Posterior vena cava (tissue), 2 donors: ENCODE results near the gene AFF2. TPM values are rescaled to one million over a fixed set of nuclear protein-coding genes. Genes with fewer than 3 reads are reported as not detected.

Source experiments
- DNase-seq: peaks from one replicate; pipeline ENCODE4 v3.0.0-alpha.2; 2020; ENCODE audit warnings: low spot score
- intact Hi-C, 2 donors: fragments of 100-400 bp; cut with DNase I; formaldehyde crosslinking; loops; one replicate each; pipeline versions ENCODE4 v1.14.1 to v1.14.2; 2022 to 2023
- total RNA-seq, 2 donors: library from RNA; stranded (reverse); fragmentation: NEBNext Ultra II Directional; extraction: Animal tissue kit (Norgen Biotek cat#: 25700); gene quantifications; one replicate each; pipeline ENCODE4 v1.2.1, GENCODE V29; 2021
- donor health status: DM: yes; HTN: yes; CAD: no.
- donor health status: DM: yes; HTN: yes; CAD: no.

The AFF2 gene
- total RNA-seq, 2 donors from 2014 or later: 3.5 to 10.5 TPM

DNA sequence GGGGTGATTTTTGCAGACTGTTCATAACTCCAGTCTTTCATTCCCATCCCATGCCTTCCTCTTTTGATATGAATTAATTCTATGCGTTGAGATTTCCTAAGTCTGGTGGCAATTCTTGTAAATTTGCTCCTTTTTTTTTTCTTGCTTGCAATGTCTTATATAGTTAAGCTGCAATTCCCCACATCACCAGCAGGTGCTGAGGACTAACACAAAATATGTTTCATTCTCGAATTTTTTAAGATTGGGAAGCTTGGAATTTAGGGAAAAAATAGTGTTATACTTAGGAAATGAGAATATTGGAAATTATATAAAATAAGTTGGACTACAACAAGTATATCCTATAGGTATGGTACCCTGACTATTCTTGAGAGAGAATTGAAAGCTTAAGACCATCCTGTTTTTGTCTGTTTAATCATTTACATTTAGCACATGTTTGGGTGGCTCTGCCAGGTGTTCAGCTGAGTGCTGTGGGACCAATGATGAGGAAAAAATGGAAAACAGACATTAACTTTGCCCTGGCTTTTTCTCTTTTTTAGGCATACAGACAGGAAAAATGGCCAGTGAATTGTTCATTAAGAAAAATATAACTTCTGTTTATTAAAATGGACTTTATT, 30.2 kb downstream of the AFF2 start:
- intact Hi-C loops: no loop called here
- no peak for DNase-seq

DNA sequence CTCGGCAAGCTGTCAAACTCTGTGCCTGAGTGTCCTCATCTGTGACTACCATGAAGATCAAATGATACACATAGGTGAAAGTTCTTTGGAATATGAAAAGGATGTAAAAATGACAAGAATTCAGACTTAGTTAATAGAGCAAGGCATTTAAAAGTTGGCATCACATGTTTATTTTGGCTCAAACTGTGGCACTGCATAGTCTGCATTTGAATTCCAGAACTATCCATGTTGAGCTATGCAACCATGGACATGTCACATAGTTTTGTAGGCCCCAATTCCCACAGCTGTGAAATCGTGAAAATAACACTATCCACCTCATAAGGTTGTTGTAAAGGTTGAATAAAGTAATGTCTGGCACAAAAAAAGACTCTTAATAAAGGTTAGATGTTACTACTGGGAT, 33.9 kb downstream of the AFF2 start:
- no peak for DNase-seq
- intact Hi-C loops: no loop called here

DNA sequence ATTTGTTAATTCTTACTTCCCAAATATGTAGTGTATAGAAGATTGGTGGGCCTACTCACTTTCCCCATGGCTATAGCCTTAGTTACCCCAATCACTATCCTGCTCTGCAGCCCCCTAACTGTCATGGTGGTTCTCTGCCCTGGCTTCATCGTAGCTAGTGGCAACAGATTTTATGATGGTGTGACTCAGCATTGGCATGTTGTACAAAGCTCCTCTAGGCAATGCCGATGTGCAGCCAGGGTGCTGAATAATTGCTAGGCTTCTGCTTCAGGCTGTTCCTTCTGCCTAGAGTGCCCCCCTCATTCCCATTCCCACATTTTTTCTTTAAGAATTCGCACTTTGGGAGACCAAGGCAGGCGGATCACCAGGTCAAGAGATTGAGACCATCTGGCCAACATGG, 35.2 kb downstream of the AFF2 start:
- DNase-seq: no peak
- intact Hi-C loops: no loop called here

DNA sequence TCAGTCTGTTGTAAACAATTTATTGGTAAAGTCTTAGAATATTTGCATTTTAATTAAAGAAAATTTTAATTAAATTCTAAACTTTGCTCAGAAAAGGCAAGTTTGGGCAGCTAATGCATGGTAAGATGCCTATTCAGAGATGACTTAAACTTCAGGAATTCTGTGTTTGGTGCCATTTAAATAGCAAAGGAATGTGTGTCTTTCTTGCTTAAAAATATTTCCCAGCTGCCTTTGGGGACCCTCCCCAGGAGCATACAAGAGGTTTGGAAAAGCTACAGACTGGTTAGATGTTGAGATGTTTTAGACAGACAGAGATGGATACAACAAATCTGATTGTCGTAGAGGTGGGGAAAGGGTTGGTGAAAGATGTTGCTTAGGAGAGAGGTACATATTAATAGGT, 36.5 kb downstream of the AFF2 start:
- intact Hi-C loops: no loop called here
- DNase-seq: no peak

DNA sequence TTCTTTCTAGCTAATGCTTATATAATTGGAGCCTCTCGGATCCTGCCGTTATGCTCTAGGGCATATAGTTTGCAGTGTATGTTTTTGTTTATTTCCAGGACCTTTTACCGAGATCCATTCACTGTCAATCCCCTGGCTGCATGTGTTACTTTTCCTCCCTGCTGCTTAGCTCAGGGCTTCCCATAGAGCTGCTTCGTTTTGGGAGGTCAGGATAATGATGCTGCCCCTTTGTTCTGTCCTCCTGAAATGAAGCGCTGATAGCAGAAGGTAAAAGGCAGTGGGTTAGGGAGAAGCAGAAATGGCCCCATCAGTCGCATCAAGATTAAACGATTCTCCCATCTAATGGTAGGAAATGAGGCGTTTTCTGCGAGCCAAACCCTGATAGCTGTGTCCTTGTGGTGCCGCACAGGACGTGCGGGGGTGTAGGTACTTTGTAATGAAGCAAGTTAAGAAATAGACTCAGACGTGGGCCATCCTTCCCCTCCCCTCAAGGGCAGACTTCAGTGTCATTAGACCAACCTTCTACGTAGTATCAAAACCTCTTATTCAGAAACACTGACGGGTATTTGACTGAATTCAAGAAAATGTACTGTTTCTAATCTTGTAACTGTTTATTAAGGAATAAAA, 37.3 kb downstream of the AFF2 start:
- intact Hi-C loops: no loop called here
- no peak for DNase-seq

DNA sequence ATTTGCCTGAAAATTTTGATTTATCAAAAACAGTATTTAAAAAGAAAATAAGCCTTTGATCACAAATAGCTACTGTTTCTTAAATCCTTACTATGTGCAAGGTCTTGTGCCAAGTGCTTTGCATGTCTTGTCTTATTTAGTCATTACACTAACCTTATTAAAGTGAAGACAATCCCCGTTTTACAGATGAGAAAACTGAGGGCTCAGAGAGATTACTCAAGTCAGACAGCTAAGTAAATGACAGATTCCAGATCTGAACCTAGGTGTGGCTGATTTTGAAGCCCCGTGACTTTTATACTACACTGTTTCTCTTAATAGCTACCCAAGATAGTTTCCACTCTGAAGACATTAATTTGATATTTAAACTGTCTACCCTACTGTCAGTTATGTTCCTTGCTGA, 38.2 kb downstream of the AFF2 start:
- DNase-seq: no peak
- intact Hi-C loops: no loop called here

DNA sequence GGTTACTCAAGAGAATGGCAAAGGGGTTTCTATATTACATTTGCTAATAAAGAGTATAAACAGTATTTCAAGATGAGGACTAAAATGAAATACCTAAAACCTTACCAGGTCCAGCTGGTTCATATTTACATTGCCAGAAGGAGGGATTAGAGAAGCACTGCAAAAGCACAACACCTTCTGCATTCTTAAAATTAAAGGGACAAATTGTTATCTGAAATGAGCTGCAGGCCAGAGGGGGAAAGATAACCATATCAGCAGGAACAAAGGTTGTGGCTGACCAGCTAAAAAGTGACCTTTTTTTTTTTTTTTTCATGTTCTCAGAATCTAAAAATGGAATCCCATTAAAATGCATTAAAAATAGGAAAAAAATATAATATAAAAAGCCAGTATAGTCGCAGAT, 39.7 kb downstream of the AFF2 start:
- no peak for DNase-seq
- intact Hi-C loops: no loop called here

DNA sequence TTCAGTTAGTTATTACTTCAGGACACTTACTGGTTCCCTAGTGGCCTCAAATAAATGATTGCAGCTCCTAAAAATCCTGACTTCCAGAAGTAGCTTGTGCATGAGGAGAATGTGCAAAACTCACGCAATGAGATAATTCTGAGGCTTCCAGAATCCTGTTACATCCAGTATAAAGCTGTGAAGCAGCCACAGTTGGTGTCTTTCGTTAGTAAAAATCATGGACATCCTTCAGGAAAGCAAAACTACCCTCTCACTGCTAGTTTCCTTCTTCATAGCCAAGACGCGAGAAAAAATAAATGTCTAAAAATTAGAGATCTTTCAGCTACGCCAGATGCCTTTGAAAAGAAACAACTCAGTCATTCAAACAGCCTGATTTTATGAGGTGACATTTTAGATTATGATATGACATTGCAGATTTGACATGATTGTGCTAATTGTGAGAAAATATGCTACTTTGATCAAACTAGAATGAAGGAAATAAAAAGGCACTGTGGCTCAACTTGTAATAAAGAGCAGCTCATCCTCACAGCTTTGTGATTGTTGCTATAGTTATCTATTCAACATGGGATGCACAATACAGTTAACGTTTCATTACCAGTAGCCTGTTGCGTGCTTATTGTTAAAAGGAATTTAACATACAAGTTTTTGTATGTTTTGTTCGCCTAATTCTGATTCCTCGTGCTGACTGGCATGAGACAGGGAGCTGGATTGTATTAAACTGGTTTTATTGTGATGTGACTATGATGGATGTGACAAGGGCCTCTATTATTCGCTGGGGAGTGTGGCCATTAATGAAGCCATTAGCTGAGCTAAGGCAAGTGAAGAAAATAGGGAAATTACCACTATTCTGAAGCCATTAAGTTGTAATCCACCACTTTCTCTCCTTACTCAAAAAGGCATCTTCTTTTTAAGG, 40.5 kb downstream of the AFF2 start:
- intact Hi-C loops: no loop called here
- DNase-seq: no peak

DNA sequence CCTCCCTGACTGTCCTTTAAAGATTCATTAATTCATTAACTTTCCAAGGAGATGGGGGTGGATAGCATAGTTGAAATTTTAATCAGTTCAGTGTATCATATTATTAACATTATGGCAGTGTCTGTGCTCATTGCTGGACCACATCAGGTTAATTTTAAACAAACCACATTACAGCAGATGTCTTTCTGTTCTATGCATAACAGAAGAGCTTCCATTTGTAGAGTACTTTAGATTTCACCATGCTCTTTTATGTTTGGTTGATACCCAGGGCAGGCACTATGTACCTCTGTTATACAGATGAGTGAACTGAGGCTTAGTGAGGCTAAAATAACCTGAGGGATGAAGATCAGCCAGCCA, 41.1 kb downstream of the AFF2 start:
- no peak for DNase-seq
- intact Hi-C loops: no loop called here

DNA sequence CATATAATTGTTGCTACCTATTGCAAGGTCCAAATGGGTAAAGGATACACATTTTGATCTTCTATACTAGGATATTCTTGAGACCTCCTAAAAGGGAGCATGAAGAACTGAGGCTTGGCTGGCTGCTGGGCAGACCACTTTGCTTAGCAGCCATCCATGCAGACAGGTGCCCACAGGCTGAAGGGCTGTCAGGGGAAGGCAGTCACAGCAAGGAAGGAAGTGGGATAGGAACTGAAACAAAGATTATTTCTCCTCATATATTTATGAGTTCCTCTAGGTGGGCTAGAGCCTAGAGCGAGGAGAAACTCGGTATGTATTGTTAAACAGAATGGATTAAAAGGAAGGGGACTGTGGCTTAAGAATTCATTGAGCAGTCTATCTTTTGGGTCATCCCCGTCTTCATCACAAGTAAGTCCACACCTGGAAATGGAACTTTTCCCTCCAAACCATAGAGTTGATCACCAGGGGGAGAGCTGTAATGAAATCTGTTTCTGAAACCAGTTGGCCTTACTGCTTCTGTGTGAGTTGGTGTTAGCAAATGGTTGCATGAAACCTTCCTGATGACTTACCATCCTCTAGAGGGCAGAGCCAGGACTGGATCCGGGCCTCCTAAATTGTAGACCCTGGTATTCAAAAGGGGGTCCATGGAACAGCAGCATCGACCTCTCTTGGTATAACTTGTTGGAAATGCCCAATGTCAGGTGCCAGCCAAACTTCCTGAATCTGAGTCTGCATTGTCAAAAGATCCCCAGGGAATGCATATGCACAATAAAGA, 42.3 kb downstream of the AFF2 start:
- intact Hi-C loops: no loop called here
- DNase-seq: no peak

DNA sequence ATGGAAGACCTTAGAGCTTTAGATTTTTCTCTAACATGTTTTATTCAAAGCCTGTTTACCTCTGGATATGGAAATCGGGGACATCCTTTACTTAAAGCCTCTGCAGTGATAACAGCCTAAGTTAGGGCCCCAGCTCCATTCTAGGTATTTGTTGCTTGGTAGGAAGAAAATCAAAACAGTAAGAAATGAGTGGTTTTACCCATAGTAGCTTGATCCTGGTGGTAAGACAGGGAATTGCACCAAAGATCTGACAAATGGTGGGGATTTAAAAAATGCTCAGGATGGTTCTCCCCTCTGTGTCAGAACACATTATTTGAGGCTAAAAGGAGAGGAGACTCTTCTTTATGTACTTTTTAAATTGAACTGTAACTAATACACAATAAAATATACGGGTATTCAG, 52.4 kb downstream of the AFF2 start:
- no peak for DNase-seq
- intact Hi-C loops: no loop called here

DNA sequence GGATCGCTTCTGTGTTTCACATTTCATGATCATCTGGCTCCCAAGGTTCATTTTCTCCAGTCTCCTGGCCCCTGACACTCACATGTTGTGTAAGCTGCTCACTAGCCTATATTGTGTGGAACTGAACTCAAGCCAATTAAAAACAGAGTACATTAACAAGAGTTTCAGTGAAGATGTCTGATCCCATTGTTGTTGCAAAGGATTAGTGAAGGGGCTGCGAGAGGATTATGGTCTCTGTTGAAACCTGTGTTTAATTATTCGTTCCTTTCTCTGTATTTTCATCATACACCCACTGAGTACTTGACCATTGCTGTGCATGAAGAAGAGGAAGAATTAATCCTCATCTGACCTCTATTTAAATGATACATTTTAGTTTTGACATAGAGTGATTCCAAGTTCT, 54.7 kb downstream of the AFF2 start:
- no peak for DNase-seq
- intact Hi-C loops: loop anchor here in 1 of 2 donors (5.0 kb wide), 1 partner anchor 453 kb away; no protein-coding TSS in a partner anchor

DNA sequence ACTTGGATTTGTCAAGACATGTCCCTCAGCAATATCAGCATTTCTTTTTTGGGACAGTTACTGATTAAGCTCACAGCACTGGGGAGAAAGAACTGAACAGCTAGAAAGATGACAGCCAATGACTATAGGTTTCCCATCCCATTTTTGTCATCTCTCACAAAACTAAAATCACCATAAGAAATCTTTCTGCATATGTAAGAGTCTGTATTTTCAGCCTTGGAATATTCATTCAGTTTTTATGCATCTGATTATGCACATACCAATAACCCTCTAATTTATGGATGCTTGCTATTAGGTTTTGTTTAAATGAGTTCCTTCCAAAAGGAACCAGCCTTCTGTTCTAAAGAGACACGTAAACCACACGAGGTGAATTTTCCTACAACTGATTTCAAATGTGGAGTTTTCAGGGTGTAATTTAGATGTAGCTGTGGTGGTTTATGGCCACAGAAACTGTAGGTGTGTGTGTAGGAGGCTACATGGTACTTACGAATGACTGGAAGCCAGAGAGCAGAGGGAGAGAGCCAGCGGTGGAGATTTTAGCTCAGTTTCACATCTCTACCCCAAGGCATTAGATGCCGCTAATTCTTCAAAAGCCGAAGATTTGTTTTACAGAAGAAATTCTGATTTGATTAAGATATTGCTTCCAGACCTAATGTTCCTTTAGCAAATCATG, 55.3 kb downstream of the AFF2 start:
- DNase-seq: no peak
- intact Hi-C loops: loop anchor here in 1 of 2 donors (5.0 kb wide), 1 partner anchor 453 kb away; no protein-coding TSS in a partner anchor

DNA sequence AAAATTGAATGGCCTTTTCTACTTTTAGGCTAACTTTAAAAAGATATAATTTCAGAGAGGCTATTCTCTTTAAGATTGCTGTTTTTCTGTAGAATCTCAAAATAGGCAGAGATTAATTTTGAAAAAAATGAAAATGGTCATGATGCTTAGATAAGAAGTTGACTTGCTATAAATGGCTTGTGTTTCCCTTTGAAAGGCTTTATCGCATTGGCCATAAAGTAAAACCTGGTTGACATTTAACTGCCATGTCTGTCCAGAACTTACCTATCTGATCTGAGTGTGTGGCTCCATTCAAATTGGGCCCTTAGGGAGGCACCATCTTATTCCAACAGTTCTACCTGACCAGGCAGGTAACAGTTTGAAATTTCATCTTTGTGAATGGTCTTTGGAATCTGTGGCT, 56.1 kb downstream of the AFF2 start:
- no peak for DNase-seq
- intact Hi-C loops: loop anchor here in 1 of 2 donors (5.0 kb wide), 1 partner anchor 454 kb away; no protein-coding TSS in a partner anchor

DNA sequence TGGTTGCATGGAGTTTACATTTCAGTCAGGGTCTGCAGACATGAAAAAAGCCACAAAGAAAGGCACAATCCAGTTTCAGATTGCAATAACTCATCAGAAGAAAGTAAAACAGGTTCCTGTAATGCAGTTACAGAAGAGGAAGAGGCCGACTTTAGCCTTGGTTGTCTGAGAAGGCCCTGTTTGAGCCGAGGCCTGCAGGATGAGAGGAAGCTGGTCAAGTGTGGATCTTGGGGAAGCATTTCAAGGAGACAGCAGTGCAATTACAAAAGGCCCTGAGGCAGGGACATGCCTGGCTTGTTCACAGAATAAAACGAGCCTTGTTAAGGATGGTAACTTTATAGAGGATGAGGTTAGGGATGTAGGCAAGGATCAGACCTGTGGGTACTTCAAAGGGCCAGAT, 62.4 kb downstream of the AFF2 start:
- DNase-seq: no peak
- intact Hi-C loops: no loop called here

DNA sequence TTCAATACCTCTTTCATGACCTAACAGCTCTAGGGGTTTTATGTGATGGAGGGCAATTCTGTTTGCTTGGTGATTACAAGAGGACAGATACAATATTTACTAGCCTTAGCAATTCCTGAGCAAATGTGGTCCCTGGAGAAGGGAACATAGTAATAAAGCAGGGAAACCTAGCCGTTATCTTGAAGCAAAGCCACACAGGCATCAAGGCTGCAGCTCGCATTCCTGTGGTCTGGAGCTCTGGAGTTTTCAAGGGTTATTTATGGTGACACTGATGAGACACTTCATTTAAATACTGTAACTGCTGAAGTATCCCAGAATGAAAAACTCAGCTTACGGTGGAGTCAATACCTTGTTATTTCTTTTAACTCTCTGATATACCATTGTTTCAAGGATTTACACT, 66.8 kb downstream of the AFF2 start:
- intact Hi-C loops: no loop called here
- DNase-seq: no peak

DNA sequence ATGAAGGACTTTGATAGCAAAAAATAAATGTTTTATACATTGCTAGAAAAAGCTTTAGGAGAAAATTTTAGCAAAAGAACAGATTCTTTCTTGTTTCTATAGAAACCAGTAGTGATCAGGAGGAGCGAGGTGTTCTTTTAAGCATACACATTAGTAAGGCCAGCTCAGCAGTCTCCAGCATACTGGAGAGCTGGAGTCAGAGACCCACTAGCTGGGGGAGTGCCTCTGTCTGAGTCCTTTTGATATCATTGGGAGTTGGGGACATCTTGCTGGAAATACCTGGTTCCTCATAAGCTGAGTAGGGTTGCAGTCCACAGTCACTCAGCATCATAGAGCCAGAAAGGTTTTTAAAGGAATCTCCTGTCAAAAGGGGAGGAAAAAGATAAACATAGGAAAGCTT, 67.4 kb downstream of the AFF2 start:
- intact Hi-C loops: no loop called here
- no peak for DNase-seq

DNA sequence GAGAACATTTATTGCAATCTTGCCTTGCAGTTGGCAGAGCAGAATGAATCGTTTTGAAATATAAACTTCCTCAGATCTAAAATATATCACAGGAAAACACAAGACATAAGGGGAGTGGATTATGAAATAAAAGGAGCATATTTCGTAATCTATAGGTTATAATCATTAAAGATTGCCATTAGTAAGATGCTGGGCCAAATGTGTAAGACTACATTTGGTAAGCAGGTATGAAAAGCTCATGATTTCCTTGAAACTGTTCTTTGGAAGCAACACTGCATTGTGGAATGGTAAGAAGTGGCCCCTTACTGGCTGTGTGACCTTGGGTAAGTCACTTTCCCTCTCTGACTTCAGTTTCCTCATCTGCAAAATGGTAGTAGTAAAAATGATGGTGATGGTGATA, 68.3 kb downstream of the AFF2 start:
- no peak for DNase-seq
- intact Hi-C loops: no loop called here

DNA sequence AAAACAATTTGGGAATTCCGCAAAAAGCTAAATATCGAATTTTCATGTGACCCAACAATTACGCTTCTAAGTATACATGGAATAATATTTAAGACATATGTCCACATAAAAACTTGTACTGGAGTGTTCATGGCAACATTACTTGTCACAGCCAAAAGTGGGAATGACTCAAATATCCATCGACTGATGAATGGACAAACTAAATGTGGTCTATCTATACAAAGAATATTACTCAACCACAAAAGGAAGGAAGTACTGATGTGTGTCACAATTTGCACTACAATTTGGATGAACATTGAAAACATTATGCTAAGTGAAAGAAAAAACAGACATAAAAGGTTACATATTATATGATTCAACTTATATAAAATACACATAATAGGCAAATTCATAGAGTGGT, 71.9 kb downstream of the AFF2 start:
- DNase-seq: no peak
- intact Hi-C loops: no loop called here
